ENCODE measurements around the gene ALPI. TPM values are rescaled to one million over a fixed set of nuclear protein-coding genes. Genes with fewer than 3 reads are reported as not detected.
"Not testable (repeated sequence)": the region's sequence is repeated elsewhere in the genome, so short reads cannot be mapped to it uniquely, and the experiment has no call there.

The ALPI gene
- polyA plus RNA-seq, 1 donor = 80.6 TPM

GRCh38 chr2:232421189-232421785 is 34.7 kb upstream of the ALPI start:
- no CpG with 5 or more reads among the region's 22 CpGs for WGBS (ENCODE audit: insufficient coverage, low lambda C conversion rate)
- DNase-seq = no peak
- Histone ChIP-seq H3K9me3 (ENCODE audit: control insufficient read depth, low read depth, low read length) (peaks cover 24% of the 10 kb centered on the region), H3K4me3 (ENCODE audit: low read length) (no peak overlapping the region), H3K36me3 (ENCODE audit: control insufficient read depth, insufficient read depth, low read length) (no peaks in the 10 kb centered on the region), H3K27me3 (ENCODE audit: control insufficient read depth, insufficient read depth, low read length) (peaks cover 81% of the 10 kb centered on the region), H3K4me1 (ENCODE audit: control insufficient read depth, insufficient read depth, low read length) (peaks cover 3% of the 10 kb centered on the region), H3K27ac (ENCODE audit: low read length) (no peak overlapping the region)

GRCh38 chr2:232422051-232422450 is 33.9 kb upstream of the ALPI start:
- Histone ChIP-seq H3K27ac (ENCODE audit: low read length) (no peak overlapping the region), H3K4me3 (ENCODE audit: low read length) (no peak overlapping the region), H3K4me1 (ENCODE audit: control insufficient read depth, insufficient read depth, low read length) (peaks cover 3% of the 10 kb centered on the region), H3K9me3 (ENCODE audit: control insufficient read depth, low read depth, low read length) (peaks cover 24% of the 10 kb centered on the region), H3K36me3 (ENCODE audit: control insufficient read depth, insufficient read depth, low read length) (no peaks in the 10 kb centered on the region), H3K27me3 (ENCODE audit: control insufficient read depth, insufficient read depth, low read length) (peaks cover 77% of the 10 kb centered on the region)
- DNase-seq = no peak
- no CpG with 5 or more reads among the region's 10 CpGs for WGBS (ENCODE audit: insufficient coverage, low lambda C conversion rate)

GRCh38 chr2:232422996-232423395 is 33.0 kb upstream of the ALPI start:
- H3K9me3 ChIP-seq (ENCODE audit: control insufficient read depth, low read depth, low read length) = peaks cover 24% of the 10 kb centered on the region
- not testable (repeated sequence) for H3K4me1 ChIP-seq (ENCODE audit: control insufficient read depth, insufficient read depth, low read length); H3K36me3 ChIP-seq (ENCODE audit: control insufficient read depth, insufficient read depth, low read length); H3K27ac ChIP-seq (ENCODE audit: low read length); DNase-seq; H3K4me3 ChIP-seq (ENCODE audit: low read length)
- H3K27me3 ChIP-seq (ENCODE audit: control insufficient read depth, insufficient read depth, low read length) = peaks cover 68% of the 10 kb centered on the region
- no CpG with 5 or more reads among the region's 3 CpGs for WGBS (ENCODE audit: insufficient coverage, low lambda C conversion rate)

- H3K4me3 ChIP-seq (ENCODE audit: low read length); H3K27ac ChIP-seq (ENCODE audit: low read length); H3K4me1 ChIP-seq (ENCODE audit: control insufficient read depth, insufficient read depth, low read length); DNase-seq; H3K36me3 ChIP-seq (ENCODE audit: control insufficient read depth, insufficient read depth, low read length): not testable (repeated sequence)
- WGBS (ENCODE audit: insufficient coverage, low lambda C conversion rate) = no CpG with 5 or more reads among the region's 7 CpGs
- peaks cover 64% of the 10 kb centered on the region for H3K27me3 ChIP-seq (ENCODE audit: control insufficient read depth, insufficient read depth, low read length)
- peaks cover 24% of the 10 kb centered on the region for H3K9me3 ChIP-seq (ENCODE audit: control insufficient read depth, low read depth, low read length)
Observed at GRCh38 chr2:232423407-232423806, 32.5 kb upstream of the ALPI start.

GRCh38 chr2:232431705-232432590 is 24.0 kb upstream of the ALPI start:
- Histone ChIP-seq H3K4me1 (ENCODE audit: control insufficient read depth, insufficient read depth, low read length) (no peaks in the 10 kb centered on the region), H3K27ac (ENCODE audit: low read length) (no peak overlapping the region)
- no CpG with 5 or more reads among the region's 16 CpGs for WGBS (ENCODE audit: insufficient coverage, low lambda C conversion rate)

GRCh38 chr2:232432598-232433184 is 23.3 kb upstream of the ALPI start:
- no peak for DNase-seq
- Histone ChIP-seq H3K27me3 (ENCODE audit: control insufficient read depth, insufficient read depth, low read length) (no peaks in the 10 kb centered on the region), H3K4me1 (ENCODE audit: control insufficient read depth, insufficient read depth, low read length) (no peaks in the 10 kb centered on the region), H3K36me3 (ENCODE audit: control insufficient read depth, insufficient read depth, low read length) (no peaks in the 10 kb centered on the region), H3K9me3 (ENCODE audit: control insufficient read depth, low read depth, low read length) (no peaks in the 10 kb centered on the region), H3K4me3 (ENCODE audit: low read length) (no peak overlapping the region), H3K27ac (ENCODE audit: low read length) (no peak overlapping the region)
- no CpG with 5 or more reads among the region's 16 CpGs for WGBS (ENCODE audit: insufficient coverage, low lambda C conversion rate)

More at GRCh38 chr2:232431705-232432590, 24.0 kb upstream of the ALPI start:
- DNase-seq = no peak
- no peaks in the 10 kb centered on the region for H3K9me3 ChIP-seq (ENCODE audit: control insufficient read depth, low read depth, low read length)
- no peaks in the 10 kb centered on the region for H3K36me3 ChIP-seq (ENCODE audit: control insufficient read depth, insufficient read depth, low read length)
- H3K4me3 ChIP-seq (ENCODE audit: low read length) = no peak overlapping the region
- H3K27me3 ChIP-seq (ENCODE audit: control insufficient read depth, insufficient read depth, low read length) = no peaks in the 10 kb centered on the region

- not testable (repeated sequence) for H3K4me1 ChIP-seq (ENCODE audit: control insufficient read depth, insufficient read depth, low read length); H3K4me3 ChIP-seq (ENCODE audit: low read length); DNase-seq; H3K9me3 ChIP-seq (ENCODE audit: control insufficient read depth, low read depth, low read length); H3K27ac ChIP-seq (ENCODE audit: low read length); H3K27me3 ChIP-seq (ENCODE audit: control insufficient read depth, insufficient read depth, low read length); H3K36me3 ChIP-seq (ENCODE audit: control insufficient read depth, insufficient read depth, low read length)
- WGBS (ENCODE audit: insufficient coverage, low lambda C conversion rate) = no CpG with 5 or more reads among the region's 9 CpGs
Observed at GRCh38 chr2:232433622-232434021, 22.3 kb upstream of the ALPI start.

- Histone ChIP-seq H3K36me3 (ENCODE audit: control insufficient read depth, insufficient read depth, low read length) (no peaks in the 10 kb centered on the region), H3K9me3 (ENCODE audit: control insufficient read depth, low read depth, low read length) (no peaks in the 10 kb centered on the region), H3K4me1 (ENCODE audit: control insufficient read depth, insufficient read depth, low read length) (no peaks in the 10 kb centered on the region), H3K4me3 (ENCODE audit: low read length) (no peak overlapping the region), H3K27ac (ENCODE audit: low read length) (no peak overlapping the region), H3K27me3 (ENCODE audit: control insufficient read depth, insufficient read depth, low read length) (no peaks in the 10 kb centered on the region)
- no CpG with 5 or more reads among the region's 9 CpGs for WGBS (ENCODE audit: insufficient coverage, low lambda C conversion rate)
- DNase-seq = no peak
Observed at GRCh38 chr2:232434091-232434490, 21.9 kb upstream of the ALPI start.

- Histone ChIP-seq H3K36me3 (ENCODE audit: control insufficient read depth, insufficient read depth, low read length) (no peaks in the 10 kb centered on the region), H3K4me3 (ENCODE audit: low read length) (no peak overlapping the region), H3K9me3 (ENCODE audit: control insufficient read depth, low read depth, low read length) (no peaks in the 10 kb centered on the region), H3K27ac (ENCODE audit: low read length) (no peak overlapping the region), H3K4me1 (ENCODE audit: control insufficient read depth, insufficient read depth, low read length) (peaks cover 1% of the 10 kb centered on the region), H3K27me3 (ENCODE audit: control insufficient read depth, insufficient read depth, low read length) (no peaks in the 10 kb centered on the region)
- DNase-seq = no peak
- no CpG with 5 or more reads among the region's 12 CpGs for WGBS (ENCODE audit: insufficient coverage, low lambda C conversion rate)
Observed at GRCh38 chr2:232434563-232435374, 21.2 kb upstream of the ALPI start.

- H3K9me3 ChIP-seq (ENCODE audit: control insufficient read depth, low read depth, low read length) = no peaks in the 10 kb centered on the region
- peaks cover 2% of the 10 kb centered on the region for H3K4me1 ChIP-seq (ENCODE audit: control insufficient read depth, insufficient read depth, low read length)
- no peaks in the 10 kb centered on the region for H3K27me3 ChIP-seq (ENCODE audit: control insufficient read depth, insufficient read depth, low read length)
- H3K4me3 ChIP-seq (ENCODE audit: low read length) = no peak overlapping the region
- no CpG with 5 or more reads among the region's 4 CpGs for WGBS (ENCODE audit: insufficient coverage, low lambda C conversion rate)
- no peak overlapping the region for H3K27ac ChIP-seq (ENCODE audit: low read length)
- H3K36me3 ChIP-seq (ENCODE audit: control insufficient read depth, insufficient read depth, low read length) = no peaks in the 10 kb centered on the region
- DNase-seq = no peak
Observed at GRCh38 chr2:232435375-232435648, 20.6 kb upstream of the ALPI start.
